ENCODE results near the gene ATP5PD.
"Not testable (repeated sequence)": the region's sequence is repeated elsewhere in the genome, so short reads cannot be mapped to it uniquely, and the experiment has no call there.

The ATP5PD gene

GRCh38 chr17:75049057-75049456, 2.3 kb upstream of the ATP5PD start:
- H3K27ac ChIP-seq (ENCODE audit: low read length): no peak overlapping the region
- WGBS (ENCODE audit: insufficient coverage, insufficient read length): no CpG with 5 or more reads among the region's 5 CpGs
- no peaks in the 10 kb centered on the region for H3K9me3 ChIP-seq (ENCODE audit: control insufficient read depth, insufficient read depth, low read length)
- no peaks in the 10 kb centered on the region for H3K27me3 ChIP-seq (ENCODE audit: control insufficient read depth, insufficient read depth, low read length)
- H3K4me3 ChIP-seq (ENCODE audit: low read length): no peak overlapping the region
- no peak for DNase-seq (ENCODE audit: low read depth, low spot score)
- H3K4me1 ChIP-seq (ENCODE audit: control insufficient read depth, insufficient read depth, low read length): no peaks in the 10 kb centered on the region
- H3K36me3 ChIP-seq (ENCODE audit: control insufficient read depth, insufficient read depth, low read length): peaks cover 11% of the 10 kb centered on the region; the same call in 1 of the 2 replicates

DNA sequence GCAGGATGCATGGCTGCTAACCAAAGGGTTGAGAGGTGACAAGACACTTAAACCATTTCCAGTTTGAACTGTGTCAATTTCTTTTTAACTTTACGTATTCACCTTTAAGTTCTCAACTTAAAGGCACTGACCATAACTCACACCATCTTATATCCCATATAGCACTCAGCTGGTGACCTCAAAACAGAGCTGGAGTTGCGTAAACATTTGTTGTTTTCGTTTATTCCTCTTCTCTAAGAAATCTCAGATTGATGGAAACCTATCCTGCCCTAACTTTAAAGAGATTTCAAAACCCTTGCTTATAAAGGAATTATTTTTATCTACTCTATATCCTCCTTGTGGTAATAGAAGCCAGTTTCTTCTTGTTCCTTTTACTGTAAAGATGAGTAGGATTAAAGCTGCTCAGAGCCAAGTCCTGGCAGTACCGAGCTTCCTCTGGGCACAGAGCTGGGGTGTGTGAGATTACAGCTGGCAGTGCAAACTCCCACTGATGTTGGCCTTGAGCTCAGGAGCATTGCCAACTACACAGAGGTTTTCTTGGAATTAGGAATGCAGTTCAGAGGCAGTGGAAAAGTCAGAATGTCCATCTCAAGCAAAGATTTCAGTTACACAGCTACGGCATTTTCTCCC, 1.6 kb upstream of the ATP5PD start:
- Histone ChIP-seq H3K4me3 (ENCODE audit: low read length) (no peak overlapping the region; the same call in 1 of the 2 replicates), H3K4me1 (ENCODE audit: control insufficient read depth, insufficient read depth, low read length) (no peaks in the 10 kb centered on the region), H3K27ac (ENCODE audit: low read length) (no peak overlapping the region), H3K9me3 (ENCODE audit: control insufficient read depth, insufficient read depth, low read length) (no peaks in the 10 kb centered on the region), H3K27me3 (ENCODE audit: control insufficient read depth, insufficient read depth, low read length) (no peaks in the 10 kb centered on the region), H3K36me3 (ENCODE audit: control insufficient read depth, insufficient read depth, low read length) (peaks cover 8% of the 10 kb centered on the region; the same call in 1 of the 2 replicates)
- no CpG with 5 or more reads among the region's 5 CpGs for WGBS (ENCODE audit: insufficient coverage, insufficient read length)
- no peak for DNase-seq (ENCODE audit: low read depth, low spot score)

GRCh38 chr17:75047398-75048098, 779 bp upstream of the ATP5PD start:
- Histone ChIP-seq H3K27ac (ENCODE audit: low read length) (no peak overlapping the region), H3K4me3 (ENCODE audit: low read length) (peak overlapping the region; percentile 100), H3K9me3 (ENCODE audit: control insufficient read depth, insufficient read depth, low read length) (no peaks in the 10 kb centered on the region), H3K36me3 (ENCODE audit: control insufficient read depth, insufficient read depth, low read length) (peaks cover 2% of the 10 kb centered on the region; the same call in 1 of the 2 replicates), H3K4me1 (ENCODE audit: control insufficient read depth, insufficient read depth, low read length) (no peaks in the 10 kb centered on the region), H3K27me3 (ENCODE audit: control insufficient read depth, insufficient read depth, low read length) (no peaks in the 10 kb centered on the region)
- no CpG with 5 or more reads among the region's 38 CpGs for WGBS (ENCODE audit: insufficient coverage, insufficient read length)
- DNase-seq (ENCODE audit: low read depth, low spot score): no peak

DNA sequence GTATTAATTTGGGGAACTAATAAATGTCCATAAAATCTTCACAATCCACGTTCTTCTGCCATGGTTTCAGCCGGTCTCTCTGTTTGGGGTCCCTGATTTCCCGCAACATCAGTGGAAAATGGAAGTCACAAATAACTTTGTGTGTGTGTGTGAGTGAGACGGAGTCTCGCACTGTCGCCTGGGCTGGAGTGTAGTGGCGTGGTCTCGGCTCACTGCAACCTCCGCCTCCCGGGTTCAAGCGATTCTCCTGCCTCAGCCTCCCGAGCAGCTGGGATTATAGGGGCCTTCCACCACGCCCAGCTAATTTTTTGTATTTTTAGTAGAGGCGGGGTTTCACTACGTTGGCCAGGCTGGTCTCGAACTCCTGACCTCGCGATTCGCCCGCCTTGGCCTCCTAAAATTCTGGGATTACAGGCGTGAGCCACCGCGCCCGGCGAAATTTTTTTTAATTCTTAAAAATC, 793 bp downstream of the ATP5PD start:
- no CpG with 5 or more reads among the region's 25 CpGs for whole genome bisulfite sequencing (ENCODE audit: insufficient coverage, insufficient read length)
- DNase-seq (ENCODE audit: low read depth, low spot score); H3K27ac ChIP-seq (ENCODE audit: low read length): not testable (repeated sequence)

GRCh38 chr17:75044716-75045115, 2.1 kb downstream of the ATP5PD start:
- Histone ChIP-seq H3K9me3 (ENCODE audit: control insufficient read depth, insufficient read depth, low read length) (no peaks in the 10 kb centered on the region), H3K27me3 (ENCODE audit: control insufficient read depth, insufficient read depth, low read length) (no peaks in the 10 kb centered on the region), H3K4me3 (ENCODE audit: low read length) (no peak overlapping the region), H3K4me1 (ENCODE audit: control insufficient read depth, insufficient read depth, low read length) (no peaks in the 10 kb centered on the region), H3K36me3 (ENCODE audit: control insufficient read depth, insufficient read depth, low read length) (peaks cover 8% of the 10 kb centered on the region; the same call in 1 of the 2 replicates), H3K27ac (ENCODE audit: low read length) (no peak overlapping the region)
- no peak for DNase-seq (ENCODE audit: low read depth, low spot score)
- WGBS (ENCODE audit: insufficient coverage, insufficient read length): no CpG with 5 or more reads among the region's 7 CpGs

More for the DNA sequence above, 793 bp downstream of the ATP5PD start:
- peak overlapping the region; percentile 100; the same call in 1 of the 2 replicates for H3K4me3 ChIP-seq (ENCODE audit: low read length)
- H3K9me3 ChIP-seq (ENCODE audit: control insufficient read depth, insufficient read depth, low read length); H3K4me1 ChIP-seq (ENCODE audit: control insufficient read depth, insufficient read depth, low read length); H3K27me3 ChIP-seq (ENCODE audit: control insufficient read depth, insufficient read depth, low read length); H3K36me3 ChIP-seq (ENCODE audit: control insufficient read depth, insufficient read depth, low read length): not testable (repeated sequence)

DNA sequence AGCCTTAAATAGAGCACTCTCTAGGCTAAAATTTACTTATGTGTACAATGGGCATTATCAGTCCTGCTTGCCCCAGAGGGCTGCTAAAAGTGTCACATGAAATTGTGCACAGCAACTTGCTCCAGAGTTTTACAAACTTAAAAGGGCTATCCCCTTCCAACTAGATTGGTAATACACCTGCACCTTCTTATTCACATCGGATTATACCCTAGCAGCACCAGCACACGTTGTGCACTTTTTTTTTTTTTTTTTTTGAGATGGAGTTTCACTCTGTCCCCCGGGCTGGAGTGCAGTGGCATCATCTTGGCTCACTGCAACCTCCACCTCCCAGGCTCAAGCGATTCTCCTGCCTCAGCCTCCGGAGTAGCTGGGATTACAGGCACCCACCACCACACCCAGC, 3.0 kb downstream of the ATP5PD start:
- H3K27me3 ChIP-seq (ENCODE audit: control insufficient read depth, insufficient read depth, low read length); H3K4me1 ChIP-seq (ENCODE audit: control insufficient read depth, insufficient read depth, low read length); H3K27ac ChIP-seq (ENCODE audit: low read length); H3K4me3 ChIP-seq (ENCODE audit: low read length); DNase-seq (ENCODE audit: low read depth, low spot score); H3K36me3 ChIP-seq (ENCODE audit: control insufficient read depth, insufficient read depth, low read length); H3K9me3 ChIP-seq (ENCODE audit: control insufficient read depth, insufficient read depth, low read length): not testable (repeated sequence)
- WGBS (ENCODE audit: insufficient coverage, insufficient read length): no CpG with 5 or more reads among the region's 5 CpGs

DNA sequence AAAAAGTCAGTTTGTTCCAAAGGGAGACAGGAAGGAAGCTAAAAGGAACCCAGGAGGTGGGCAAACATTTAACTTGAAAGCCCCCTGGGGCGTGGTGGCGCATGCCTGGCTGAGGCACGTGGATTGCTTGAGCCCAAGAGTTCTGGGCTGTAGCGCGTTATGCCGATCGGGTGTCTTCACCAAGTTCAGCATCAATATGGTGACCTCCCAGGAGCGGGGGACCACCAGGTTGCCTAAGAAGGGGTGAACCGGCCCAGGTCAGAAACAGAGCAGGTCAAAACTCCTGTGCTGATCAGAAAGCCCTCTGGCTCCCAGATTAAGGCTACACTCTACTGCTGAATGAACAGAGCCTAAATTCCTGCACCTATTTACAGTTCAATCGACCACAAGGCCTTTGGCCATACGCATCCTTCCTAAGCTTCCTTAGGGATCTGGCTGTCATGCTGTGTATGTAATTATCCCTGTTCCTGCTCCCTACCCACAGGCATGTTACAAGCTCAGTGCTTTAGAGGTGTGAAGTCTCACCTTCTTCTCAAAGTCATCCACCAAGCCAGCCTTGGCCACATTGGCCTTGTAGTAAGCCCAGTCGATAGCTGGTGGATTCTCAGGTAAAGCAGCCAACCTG, 5.0 kb downstream of the ATP5PD start:
- peaks cover 10% of the 10 kb centered on the region; the same call in 1 of the 2 replicates for H3K36me3 ChIP-seq (ENCODE audit: control insufficient read depth, insufficient read depth, low read length)
- no peaks in the 10 kb centered on the region for H3K27me3 ChIP-seq (ENCODE audit: control insufficient read depth, insufficient read depth, low read length)
- no peak overlapping the region for H3K27ac ChIP-seq (ENCODE audit: low read length)
- H3K9me3 ChIP-seq (ENCODE audit: control insufficient read depth, insufficient read depth, low read length): no peaks in the 10 kb centered on the region
- no peaks in the 10 kb centered on the region for H3K4me1 ChIP-seq (ENCODE audit: control insufficient read depth, insufficient read depth, low read length)
- no peak for DNase-seq (ENCODE audit: low read depth, low spot score)
- no peak overlapping the region for H3K4me3 ChIP-seq (ENCODE audit: low read length)
- WGBS (ENCODE audit: insufficient coverage, insufficient read length): no CpG with 5 or more reads among the region's 12 CpGs

DNA sequence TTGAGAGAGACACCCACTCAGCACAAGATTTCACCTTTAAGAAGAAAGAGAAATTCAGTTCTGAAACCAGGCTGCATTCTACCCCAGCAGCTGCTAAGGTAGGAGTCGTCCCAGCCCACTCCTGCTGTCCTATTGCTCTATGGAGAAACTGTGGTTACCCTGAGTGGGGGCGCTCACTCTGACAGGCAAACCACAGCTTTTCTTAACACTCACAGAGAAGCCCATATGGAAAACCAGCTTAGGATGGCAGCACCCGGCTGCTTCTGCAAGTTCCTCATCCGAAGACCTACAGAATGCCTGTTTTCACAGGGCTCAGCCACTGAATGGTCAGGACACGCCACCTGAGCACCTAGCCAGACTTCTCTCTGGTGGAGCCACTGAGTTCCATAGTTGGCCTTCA, 7.5 kb downstream of the ATP5PD start:
- Histone ChIP-seq H3K4me1 (ENCODE audit: control insufficient read depth, insufficient read depth, low read length) (peaks cover 2% of the 10 kb centered on the region; the same call in 1 of the 2 replicates), H3K9me3 (ENCODE audit: control insufficient read depth, insufficient read depth, low read length) (no peaks in the 10 kb centered on the region), H3K4me3 (ENCODE audit: low read length) (no peak overlapping the region), H3K27me3 (ENCODE audit: control insufficient read depth, insufficient read depth, low read length) (no peaks in the 10 kb centered on the region), H3K36me3 (ENCODE audit: control insufficient read depth, insufficient read depth, low read length) (peaks cover 10% of the 10 kb centered on the region; the same call in 1 of the 2 replicates), H3K27ac (ENCODE audit: low read length) (no peak overlapping the region)
- DNase-seq (ENCODE audit: low read depth, low spot score): no peak
- WGBS (ENCODE audit: insufficient coverage, insufficient read length): no CpG with 5 or more reads among the region's 5 CpGs

DNA sequence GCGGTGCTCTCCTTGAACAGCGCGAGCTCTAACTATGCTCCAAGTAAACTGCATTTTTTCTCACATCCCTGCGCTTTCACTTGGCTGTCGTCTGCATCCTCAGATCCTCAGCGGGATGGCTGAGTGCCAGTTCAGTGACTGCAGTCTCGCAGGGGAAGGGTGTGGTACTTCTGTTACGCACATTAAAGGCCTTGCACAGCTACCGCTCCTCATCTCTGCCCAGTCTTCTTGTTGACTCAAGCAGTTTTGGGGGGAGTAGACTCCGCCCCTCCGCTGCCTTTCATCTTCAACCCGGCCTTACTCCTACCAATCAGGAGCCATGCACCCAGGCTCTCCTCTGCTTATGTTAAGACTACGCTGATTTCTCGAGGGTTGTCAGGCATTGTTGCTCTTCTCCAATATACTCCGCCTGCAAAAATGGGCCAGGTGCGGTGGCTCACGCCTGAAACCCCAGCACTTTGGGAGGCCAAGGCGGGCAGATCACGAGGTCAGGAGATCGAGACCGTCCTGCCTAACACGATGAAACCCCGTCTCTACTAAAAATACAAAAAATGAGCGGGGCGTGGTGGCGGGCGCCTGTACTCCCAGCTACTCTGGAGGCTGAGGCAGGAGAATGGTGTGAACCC, 10.0 kb downstream of the ATP5PD start:
- H3K27me3 ChIP-seq (ENCODE audit: control insufficient read depth, insufficient read depth, low read length): no peaks in the 10 kb centered on the region
- H3K36me3 ChIP-seq (ENCODE audit: control insufficient read depth, insufficient read depth, low read length): peaks cover 6% of the 10 kb centered on the region; the same call in 1 of the 2 replicates
- no CpG with 5 or more reads among the region's 27 CpGs for WGBS (ENCODE audit: insufficient coverage, insufficient read length)
- no peaks in the 10 kb centered on the region for H3K9me3 ChIP-seq (ENCODE audit: control insufficient read depth, insufficient read depth, low read length)
- no peak overlapping the region for H3K4me3 ChIP-seq (ENCODE audit: low read length)
- peaks cover 2% of the 10 kb centered on the region; the same call in 1 of the 2 replicates for H3K4me1 ChIP-seq (ENCODE audit: control insufficient read depth, insufficient read depth, low read length)
- no peak for DNase-seq (ENCODE audit: low read depth, low spot score)
- H3K27ac ChIP-seq (ENCODE audit: low read length): no peak overlapping the region

GRCh38 chr17:75034236-75034908, 12.4 kb downstream of the ATP5PD start:
- Histone ChIP-seq H3K36me3 (ENCODE audit: control insufficient read depth, insufficient read depth, low read length) (0 out of 2 replicates have a peak, but pooled peaks cover 3% of the 10 kb centered on the region), H3K27me3 (ENCODE audit: control insufficient read depth, insufficient read depth, low read length) (no peaks in the 10 kb centered on the region), H3K4me3 (ENCODE audit: low read length) (peak overlapping the region; percentile 79), H3K9me3 (ENCODE audit: control insufficient read depth, insufficient read depth, low read length) (no peaks in the 10 kb centered on the region), H3K4me1 (ENCODE audit: control insufficient read depth, insufficient read depth, low read length) (peaks cover 2% of the 10 kb centered on the region; the same call in 1 of the 2 replicates), H3K27ac (ENCODE audit: low read length) (no peak overlapping the region)
- DNase-seq (ENCODE audit: low read depth, low spot score): peak; percentile 82
- no CpG with 5 or more reads among the region's 43 CpGs for WGBS (ENCODE audit: insufficient coverage, insufficient read length)

All from iPS DF 6.9 (cell line).